ENCODE data around the gene ATOSB.

The ATOSB gene

DNA sequence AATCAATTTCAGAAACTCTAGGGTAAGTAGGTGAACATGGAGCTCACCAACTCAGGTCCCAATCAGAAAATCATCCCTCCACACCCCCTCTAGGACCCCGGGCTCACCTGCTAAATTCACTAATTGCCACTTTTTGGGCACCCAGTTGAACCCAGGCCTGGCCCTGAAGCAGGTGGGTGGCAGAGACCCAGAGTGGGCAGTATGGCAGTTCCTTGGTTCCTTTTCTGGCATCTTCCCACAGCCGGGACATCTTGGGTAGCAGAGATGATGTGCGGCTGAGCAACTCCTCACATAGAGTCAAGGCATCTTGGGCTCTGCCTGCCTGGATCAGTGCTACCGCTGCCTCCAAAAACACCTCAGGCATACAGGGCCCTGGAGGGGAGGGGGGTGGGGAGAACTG lies 40.3 kb downstream of the ATOSB start:
- DNase-seq (ENCODE audit: low spot score): no peak

DNA sequence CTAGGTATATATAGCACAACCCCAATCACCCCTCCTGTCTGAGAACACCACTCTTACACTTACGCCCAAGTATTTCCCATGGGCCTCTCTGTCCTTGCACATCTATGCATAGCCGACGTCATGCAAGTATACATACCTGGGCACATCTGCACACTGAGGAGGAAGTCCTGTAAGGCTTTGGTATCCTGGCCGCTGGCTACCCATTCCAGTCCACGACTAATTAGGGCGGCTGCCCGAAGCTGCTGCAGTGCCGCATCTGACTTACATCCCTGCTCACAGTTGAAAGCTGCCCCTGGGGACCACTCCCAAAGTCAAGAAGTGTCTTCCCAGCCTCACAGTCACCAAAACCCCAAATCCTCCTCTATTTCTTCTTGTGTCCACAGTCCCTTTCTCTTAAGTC lies 40.9 kb downstream of the ATOSB start:
- TF ChIP-seq, protein P1, sequence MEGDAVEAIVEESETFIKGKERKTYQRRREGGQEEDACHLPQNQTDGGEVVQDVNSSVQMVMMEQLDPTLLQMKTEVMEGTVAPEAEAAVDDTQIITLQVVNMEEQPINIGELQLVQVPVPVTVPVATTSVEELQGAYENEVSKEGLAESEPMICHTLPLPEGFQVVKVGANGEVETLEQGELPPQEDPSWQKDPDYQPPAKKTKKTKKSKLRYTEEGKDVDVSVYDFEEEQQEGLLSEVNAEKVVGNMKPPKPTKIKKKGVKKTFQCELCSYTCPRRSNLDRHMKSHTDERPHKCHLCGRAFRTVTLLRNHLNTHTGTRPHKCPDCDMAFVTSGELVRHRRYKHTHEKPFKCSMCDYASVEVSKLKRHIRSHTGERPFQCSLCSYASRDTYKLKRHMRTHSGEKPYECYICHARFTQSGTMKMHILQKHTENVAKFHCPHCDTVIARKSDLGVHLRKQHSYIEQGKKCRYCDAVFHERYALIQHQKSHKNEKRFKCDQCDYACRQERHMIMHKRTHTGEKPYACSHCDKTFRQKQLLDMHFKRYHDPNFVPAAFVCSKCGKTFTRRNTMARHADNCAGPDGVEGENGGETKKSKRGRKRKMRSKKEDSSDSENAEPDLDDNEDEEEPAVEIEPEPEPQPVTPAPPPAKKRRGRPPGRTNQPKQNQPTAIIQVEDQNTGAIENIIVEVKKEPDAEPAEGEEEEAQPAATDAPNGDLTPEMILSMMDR (IDR thresholded peaks at IDR 0.05; ENCODE audit: extremely low read depth, missing control alignments): no peak
- DNase-seq (ENCODE audit: low spot score): no peak

More for the DNA sequence above, 40.3 kb downstream of the ATOSB start:
- TF ChIP-seq, protein P1 (IDR thresholded peaks at IDR 0.05; ENCODE audit: extremely low read depth, missing control alignments): no peak

- no peak for DNase-seq (ENCODE audit: low spot score)
- TF ChIP-seq, protein P1 (IDR thresholded peaks at IDR 0.05; ENCODE audit: extremely low read depth, missing control alignments): no peak
These were observed 41.5 kb downstream of the ATOSB start for GRCh38 chr9:35074141-35074540.

DNA sequence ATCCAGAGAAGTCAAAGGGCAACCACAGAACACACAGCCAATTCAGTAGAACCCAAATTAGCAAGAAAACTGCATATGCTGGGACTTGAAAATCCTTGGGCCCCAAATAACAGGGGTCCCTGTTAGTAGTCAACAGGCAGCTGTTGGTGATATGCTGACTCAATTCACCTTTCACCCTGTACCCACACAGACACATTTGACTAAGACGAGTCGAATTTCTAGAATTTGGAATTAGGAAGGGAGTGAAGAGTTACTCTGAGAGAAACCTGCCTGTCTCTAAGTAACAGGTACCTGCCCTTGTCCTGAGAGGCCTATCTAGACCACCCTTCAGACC lies 42.4 kb downstream of the ATOSB start:
- DNase-seq (ENCODE audit: low spot score): no peak
- TF ChIP-seq, protein P1 (IDR thresholded peaks at IDR 0.05; ENCODE audit: extremely low read depth, missing control alignments): no peak

GRCh38 chr9:35072461-35073278 lies 43.0 kb downstream of the ATOSB start, which contains the start of gene VCP:
VCP (minus strand) TSS chr9:35072625; CDS start chr9:35072353, 272 bp downstream.
- TF ChIP-seq, protein P1 (IDR thresholded peaks at IDR 0.05; ENCODE audit: extremely low read depth, missing control alignments): no peak
- DNase-seq (ENCODE audit: low spot score): peak; percentile 99

DNA sequence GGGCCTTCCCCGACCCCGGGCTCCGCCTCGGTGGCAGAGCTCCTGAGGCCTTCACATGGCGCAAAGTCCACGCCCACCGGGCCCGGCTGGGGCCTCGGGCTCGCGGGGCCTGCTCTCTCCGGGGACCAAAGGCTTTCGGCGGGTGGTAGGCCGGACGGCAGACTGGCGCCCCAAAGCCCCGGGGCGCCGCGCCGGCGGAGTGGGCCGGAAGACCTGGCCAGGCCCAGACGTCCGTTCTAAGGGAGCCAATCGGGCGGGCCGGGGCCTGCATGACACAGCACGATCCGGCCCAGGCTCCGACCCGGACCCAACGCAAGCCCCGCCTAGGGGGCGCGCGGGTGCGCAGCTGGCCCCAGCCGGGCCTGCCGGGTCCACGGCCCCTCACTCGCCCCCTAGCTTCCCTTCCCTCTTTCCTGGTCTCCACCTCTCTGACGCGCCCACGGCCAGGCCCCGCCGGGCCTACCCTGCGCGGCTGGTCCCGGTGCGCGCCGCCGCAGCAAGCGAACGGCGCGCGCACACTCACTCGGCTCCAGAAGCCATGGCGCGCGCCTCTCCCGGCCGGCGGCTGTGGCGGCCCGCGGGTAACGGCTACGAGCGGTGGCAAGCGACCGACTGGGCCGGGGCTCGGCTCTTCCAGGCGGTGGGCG lies 43.7 kb downstream of the ATOSB start:
- TF ChIP-seq, protein P1 (IDR thresholded peaks at IDR 0.05; ENCODE audit: extremely low read depth, missing control alignments): peak; percentile 10
- peak; percentile 91 for DNase-seq (ENCODE audit: low spot score)
